Astrocyte (in vitro differentiated cells and primary cell): ENCODE measurements around the gene PARD3B. TPM values are rescaled to one million over a fixed set of nuclear protein-coding genes. Genes with fewer than 3 reads are reported as not detected.

Experiments used
- DNase-seq: peaks from one replicate; pipeline ENCODE4 v3.0.0-alpha.2; 2010; ENCODE audit warnings: low read depth
- FAIRE-seq: peaks from 2 replicates; lab custom pipeline; 2011; peaks lifted over from hg19 to GRCh38; lab: Jason Lieb, UNC
- H2AFZ ChIP-seq: 2 replicates; pipeline ENCODE4 v1.6.0; 2012; ENCODE audit warnings: low read depth, low read length, inconsistent platforms
- H3K27ac ChIP-seq: 2 replicates; pipeline ENCODE4 v1.5.1; 2011; ENCODE audit warnings: low read depth, low read length, inconsistent platforms
- H3K27me3 ChIP-seq: 2 replicates; pipeline ENCODE4 v1.6.0; 2011; ENCODE audit warnings: low read length, inconsistent platforms; ENCODE audit not compliant: insufficient read depth
- H3K36me3 ChIP-seq: 2 replicates; pipeline ENCODE4 v1.5.1; 2011; ENCODE audit warnings: low read length, inconsistent platforms; ENCODE audit not compliant: insufficient read depth
- H3K4me1 ChIP-seq: 2 replicates; pipeline ENCODE4 v1.5.1; 2011; ENCODE audit warnings: low read length, inconsistent platforms; ENCODE audit not compliant: insufficient read depth
- H3K4me2 ChIP-seq: 2 replicates; pipeline ENCODE4 v1.6.0; 2012; ENCODE audit warnings: low read length, inconsistent platforms
- H3K4me3 ChIP-seq: 2 replicates; pipeline ENCODE4 v1.5.1; 2011; ENCODE audit warnings: low read depth, mild to moderate bottlenecking, low read length, inconsistent platforms; ENCODE audit not compliant: insufficient read depth
- H3K79me2 ChIP-seq: 2 replicates; pipeline ENCODE4 v1.6.0; 2012; ENCODE audit warnings: mild to moderate bottlenecking, low read length, inconsistent platforms; ENCODE audit not compliant: insufficient read depth
- H3K9ac ChIP-seq: 2 replicates; pipeline ENCODE4 v1.6.0; 2012; ENCODE audit warnings: mild to moderate bottlenecking, low read length, inconsistent platforms
- H3K9me3 ChIP-seq: 2 replicates; pipeline ENCODE4 v1.5.1; 2012; ENCODE audit warnings: low read depth, mild to moderate bottlenecking, low read length, inconsistent platforms; ENCODE audit not compliant: insufficient read depth
- H4K20me1 ChIP-seq: 2 replicates; pipeline ENCODE4 v1.6.0; 2012; ENCODE audit warnings: low read length, inconsistent platforms; ENCODE audit not compliant: insufficient read depth
- H3K27ac Mint-ChIP-seq: one replicate; pipeline ENCODE4 v1.8.0; 2021; ENCODE audit warnings: mild to moderate bottlenecking, mixed read lengths; ENCODE audit not compliant: unreplicated experiment
- H3K27me3 Mint-ChIP-seq: one replicate; pipeline ENCODE4 v1.8.0; 2021; ENCODE audit warnings: low read depth, mixed read lengths; ENCODE audit not compliant: unreplicated experiment
- H3K36me3 Mint-ChIP-seq: one replicate; pipeline ENCODE4 v1.8.0; 2021; ENCODE audit warnings: low read depth, mixed read lengths; ENCODE audit not compliant: unreplicated experiment
- H3K4me1 Mint-ChIP-seq: one replicate; pipeline ENCODE4 v1.8.0; 2021; ENCODE audit warnings: low read depth, mixed read lengths; ENCODE audit not compliant: unreplicated experiment
- H3K4me3 Mint-ChIP-seq: one replicate; pipeline ENCODE4 v1.8.0; 2021; ENCODE audit warnings: mild to moderate bottlenecking, moderate library complexity, mixed read lengths; ENCODE audit not compliant: unreplicated experiment
- H3K9me3 Mint-ChIP-seq: one replicate; pipeline ENCODE4 v1.8.0; 2021; ENCODE audit warnings: mild to moderate bottlenecking, mixed read lengths; ENCODE audit not compliant: unreplicated experiment
- CTCF ChIP-seq: IDR thresholded peaks from 2 replicates; pipeline ENCODE4 v1.5.1; 2011; ENCODE audit warnings: low read depth, mild to moderate bottlenecking, inconsistent platforms, low read length, moderate library complexity; ENCODE audit not compliant: insufficient read depth
- EZH2 ChIP-seq: IDR thresholded peaks from 2 replicates; pipeline ENCODE4 v1.6.1; 2012; ENCODE audit warnings: mild to moderate bottlenecking, low read length, inconsistent platforms; ENCODE audit not compliant: insufficient read depth
- total RNA-seq: library from RNA; stranded (reverse); gene quantifications from 2 replicates; pipeline ENCODE4 v1.2.1, GENCODE V29; 2021

The PARD3B gene
- total RNA-seq, 1 donor from 2014 or later = 6.5 TPM

GRCh38 chr2:205158404-205158803 is 613.1 kb downstream of the PARD3B start:
- FAIRE-seq (no peak), DNase-seq (no peak)
- Mint-ChIP-seq H3K27ac (no peak overlapping the region), H3K9me3 (peaks cover 2% of the 10 kb centered on the region), H3K4me3 (no peak overlapping the region), H3K4me1 (peaks cover 8% of the 10 kb centered on the region), H3K36me3 (peaks cover 4% of the 10 kb centered on the region), H3K27me3 (no peaks in the 10 kb centered on the region)
- Histone ChIP-seq H3K9ac (no peak overlapping the region), H3K27me3 (no peaks in the 10 kb centered on the region), H4K20me1 (no peaks in the 10 kb centered on the region), H3K79me2 (no peaks in the 10 kb centered on the region), H3K4me2 (no peak overlapping the region), H3K36me3 (no peaks in the 10 kb centered on the region), H3K9me3 (no peaks in the 10 kb centered on the region), H3K4me1 (no peaks in the 10 kb centered on the region), H3K4me3 (no peak overlapping the region), H2AFZ (no peak overlapping the region), H3K27ac (no peak overlapping the region)
- no peak for TF ChIP-seq CTCF

- Mint-ChIP-seq H3K27me3 (no peaks in the 10 kb centered on the region), H3K4me1 (peaks cover 8% of the 10 kb centered on the region), H3K4me3 (no peak overlapping the region), H3K9me3 (no peaks in the 10 kb centered on the region), H3K36me3 (no peaks in the 10 kb centered on the region), H3K27ac (no peak overlapping the region)
- TF ChIP-seq CTCF (no peak), EZH2 (no peak)
- Histone ChIP-seq H3K9me3 (no peaks in the 10 kb centered on the region), H3K9ac (no peak overlapping the region), H3K79me2 (no peaks in the 10 kb centered on the region), H4K20me1 (no peaks in the 10 kb centered on the region), H3K4me2 (no peak overlapping the region), H3K36me3 (no peaks in the 10 kb centered on the region), H3K4me1 (no peaks in the 10 kb centered on the region), H3K27ac (no peak overlapping the region), H2AFZ (no peak overlapping the region), H3K4me3 (no peak overlapping the region), H3K27me3 (no peaks in the 10 kb centered on the region)
- FAIRE-seq = no peak
- DNase-seq = peak; percentile 11
Measured at GRCh38 chr2:205161156-205161839, 616.0 kb downstream of the PARD3B start.

GRCh38 chr2:205166745-205167144 is 621.5 kb downstream of the PARD3B start:
- Mint-ChIP-seq H3K27me3 (no peaks in the 10 kb centered on the region), H3K36me3 (no peaks in the 10 kb centered on the region), H3K4me1 (no peaks in the 10 kb centered on the region), H3K27ac (no peak overlapping the region), H3K4me3 (no peak overlapping the region), H3K9me3 (no peaks in the 10 kb centered on the region)
- Histone ChIP-seq H3K36me3 (no peaks in the 10 kb centered on the region), H3K4me1 (no peaks in the 10 kb centered on the region), H3K4me2 (no peak overlapping the region), H3K79me2 (no peaks in the 10 kb centered on the region), H3K27me3 (no peaks in the 10 kb centered on the region), H2AFZ (no peak overlapping the region), H3K9me3 (no peaks in the 10 kb centered on the region), H3K9ac (no peak overlapping the region), H3K4me3 (no peak overlapping the region), H3K27ac (no peak overlapping the region), H4K20me1 (no peaks in the 10 kb centered on the region)
- no peak for TF ChIP-seq CTCF
- DNase-seq (no peak), FAIRE-seq (no peak)
